MCF 10A (cell line): ENCODE data around the gene MB21D2. TPM values are rescaled to one million over a fixed set of nuclear protein-coding genes. Genes with fewer than 3 reads are reported as not detected.

Source experiments
- BruUV-seq: library from RNA; stranded (reverse); fragments of 400-500 nt; replicated peaks from 2 replicates; lab custom pipeline; 2021; lab: Mats Ljungman, UMichigan
- CTCF ChIA-PET: fragments of 300-600 bp; sonication (Branson Sonifier 250); formaldehyde crosslinking; extraction: SDS; loops from one replicate; lab custom pipeline; 2021; ENCODE audit warnings: antibody characterized with exemption, inconsistent platforms; lab: Yijun Ruan, JAX
- POLR2A ChIA-PET: fragments of 300-600, 350-650 bp; sonication (Branson Sonifier 250); formaldehyde crosslinking; extraction: SDS; loops from one replicate; lab custom pipeline; 2020; ENCODE audit warnings: antibody characterized with exemption, inconsistent platforms; lab: Yijun Ruan, JAX
- DNase-seq: peaks from one replicate; pipeline ENCODE4 v3.0.0-alpha.2; 2018; ENCODE audit not compliant: unreplicated experiment
- H3K27ac Mint-ChIP-seq: one replicate; pipeline ENCODE4 v1.8.0; 2022; ENCODE audit warnings: mild to moderate bottlenecking, low read depth, mixed read lengths; ENCODE audit not compliant: unreplicated experiment
- H3K27me3 Mint-ChIP-seq: one replicate; pipeline ENCODE4 v1.8.0; 2022; ENCODE audit warnings: mixed read lengths; ENCODE audit not compliant: insufficient read depth, unreplicated experiment
- H3K36me3 Mint-ChIP-seq: one replicate; pipeline ENCODE4 v1.8.0; 2022; ENCODE audit warnings: mild to moderate bottlenecking, moderate library complexity, mixed read lengths; ENCODE audit not compliant: insufficient read depth, unreplicated experiment
- H3K4me1 Mint-ChIP-seq: one replicate; pipeline ENCODE4 v1.8.0; 2022; ENCODE audit warnings: mixed read lengths; ENCODE audit not compliant: insufficient read depth, unreplicated experiment
- H3K4me3 Mint-ChIP-seq: one replicate; pipeline ENCODE4 v1.8.0; 2022; ENCODE audit warnings: mild to moderate bottlenecking, moderate library complexity, mixed read lengths; ENCODE audit not compliant: unreplicated experiment
- H3K9me3 Mint-ChIP-seq: one replicate; pipeline ENCODE4 v1.8.0; 2022; ENCODE audit warnings: mixed read lengths; ENCODE audit not compliant: unreplicated experiment
- CTCF ChIP-seq: fragments of 200-600 bp; IDR thresholded peaks from one replicate; pipeline ENCODE4 v1.8.0; 2022; ENCODE audit warnings: antibody characterized with exemption, mild to moderate bottlenecking; ENCODE audit not compliant: unreplicated experiment
- intact Hi-C: fragments of 100-400 bp; cut with micrococcal nuclease; formaldehyde crosslinking; loops from 2 replicates; pipeline ENCODE4 v1.14.1; 2022
- total RNA-seq: library from RNA; stranded (reverse); gene quantifications from 2 replicates; pipeline ENCODE4 v1.2.3, GENCODE V29; 2022

The MB21D2 gene
- total RNA-seq, 1 experiment from 2014 or later = 4.4 TPM

GRCh38 chr3:192804502-192804901 is 113.2 kb downstream of the MB21D2 start:
- ChIA-PET CTCF (interaction anchor here (0.6 to 10.6 kb wide), 7 partner anchors 8 to 776 kb away, joined by 3 to 137 read pairs (median 6); no protein-coding TSS in a partner anchor), POLR2A (no interaction called here)
- no TSS peak for BruUV-seq
- no peak for TF ChIP-seq CTCF
- Mint-ChIP-seq H3K36me3 (no peaks in the 10 kb centered on the region), H3K4me3 (no peak overlapping the region), H3K4me1 (no peaks in the 10 kb centered on the region), H3K9me3 (no peaks in the 10 kb centered on the region), H3K27ac (no peak overlapping the region), H3K27me3 (no peaks in the 10 kb centered on the region)
- DNase-seq = no peak
- intact Hi-C loops = no loop called here

GRCh38 chr3:192802957-192803899 is 114.4 kb downstream of the MB21D2 start:
- no peaks in the 10 kb centered on the region for H3K27me3 Mint-ChIP-seq
- no peaks in the 10 kb centered on the region for H3K9me3 Mint-ChIP-seq
- peak; percentile 49 for DNase-seq
- no peaks in the 10 kb centered on the region for H3K36me3 Mint-ChIP-seq
- BruUV-seq = no TSS peak
- H3K27ac Mint-ChIP-seq = no peak overlapping the region
- TF ChIP-seq CTCF = peak; percentile 44
- CTCF ChIA-PET = interaction anchor here (0.5 to 10.6 kb wide), 18 partner anchors 8 to 761 kb away, joined by 3 to 137 read pairs (median 4); no protein-coding TSS in a partner anchor
- POLR2A ChIA-PET = interaction anchor here (0.6 to 1.0 kb wide), 3 partner anchors 18 to 327 kb away, joined by 3 read pairs; no protein-coding TSS in a partner anchor
- H3K4me3 Mint-ChIP-seq = no peak overlapping the region
- no peaks in the 10 kb centered on the region for H3K4me1 Mint-ChIP-seq
- intact Hi-C loops = loop anchor here (1.0 kb wide), 2 partner anchors 237 to 336 kb away; no protein-coding TSS in a partner anchor

- H3K4me3 Mint-ChIP-seq = no peak overlapping the region
- TF ChIP-seq CTCF = no peak
- BruUV-seq = no TSS peak
- no peak for DNase-seq
- POLR2A ChIA-PET = interaction anchor here (0.6 kb wide), 1 partner anchor 291 kb away, joined by 3 read pairs; no protein-coding TSS in a partner anchor
- CTCF ChIA-PET = interaction anchor here (0.6 to 10.6 kb wide), 9 partner anchors 11 to 770 kb away, joined by 3 to 137 read pairs (median 5); no protein-coding TSS in a partner anchor
- H3K9me3 Mint-ChIP-seq = no peaks in the 10 kb centered on the region
- H3K36me3 Mint-ChIP-seq = no peaks in the 10 kb centered on the region
- no peaks in the 10 kb centered on the region for H3K4me1 Mint-ChIP-seq
- intact Hi-C loops = no loop called here
- H3K27me3 Mint-ChIP-seq = no peaks in the 10 kb centered on the region
- H3K27ac Mint-ChIP-seq = no peak overlapping the region
These were observed 115.7 kb downstream of the MB21D2 start for GRCh38 chr3:192801985-192802384.

- H3K36me3 Mint-ChIP-seq = no peaks in the 10 kb centered on the region
- BruUV-seq = no TSS peak
- H3K4me3 Mint-ChIP-seq = no peak overlapping the region
- H3K27ac Mint-ChIP-seq = peak overlapping the region; percentile 14
- intact Hi-C loops = no loop called here
- DNase-seq = no peak
- CTCF ChIA-PET = interaction anchor here (0.7 to 10.6 kb wide), 2 partner anchors 16 to 331 kb away, joined by 3 to 122 read pairs; no protein-coding TSS in a partner anchor
- TF ChIP-seq CTCF = no peak
- H3K4me1 Mint-ChIP-seq = no peaks in the 10 kb centered on the region
- no peaks in the 10 kb centered on the region for H3K9me3 Mint-ChIP-seq
- POLR2A ChIA-PET = no interaction called here
- no peaks in the 10 kb centered on the region for H3K27me3 Mint-ChIP-seq
These were observed 117.9 kb downstream of the MB21D2 start for GRCh38 chr3:192799721-192800120.
